HEK293T (cell line): Measurements from ENCODE around the gene PRR19.
A peak's percentile ranks its signal among the peaks of the same experiment; 100 is the strongest.

Experiments used
- CTCF ChIA-PET: fragments of 350-600 bp; formaldehyde crosslinking; extraction: SDS; loops from one replicate; lab custom pipeline; 2021; ENCODE audit warnings: antibody characterized with exemption, inconsistent platforms; lab: Yijun Ruan, JAX
- POLR2A ChIA-PET: fragments of 350-600 bp; formaldehyde crosslinking; extraction: SDS; loops from one replicate; lab custom pipeline; 2020; ENCODE audit warnings: antibody characterized with exemption, inconsistent platforms; lab: Yijun Ruan, JAX
- DNase-seq: peaks from one replicate; pipeline ENCODE4 v3.0.0; 2012; ENCODE audit warnings: mixed read lengths; ENCODE audit errors: extremely low spot score
- ARNT ChIP-seq: fragments of 450-650 bp; IDR thresholded peaks from 2 replicates; pipeline ENCODE4 v1.6.1; 2017; ENCODE audit warnings: mild to moderate bottlenecking
- BHLHE40 ChIP-seq: fragments of 450-650 bp; IDR thresholded peaks from 2 replicates; pipeline ENCODE4 v1.6.1; 2016; ENCODE audit warnings: mild to moderate bottlenecking, moderate library complexity, borderline replicate concordance
- CTBP1 ChIP-seq: fragments of 450-650 bp; IDR thresholded peaks from 2 replicates; pipeline ENCODE4 v1.6.1; 2016; ENCODE audit warnings: borderline replicate concordance
- ELF4 ChIP-seq: fragments of 450-650 bp; IDR thresholded peaks from 2 replicates; pipeline ENCODE4 v1.6.1; 2017; ENCODE audit warnings: antibody characterized with exemption
- FOXA1 ChIP-seq: fragments of 450-650 bp; IDR thresholded peaks from 2 replicates; pipeline ENCODE4 v1.6.1; 2016; ENCODE audit warnings: mild to moderate bottlenecking
- FOXK2 ChIP-seq: fragments of 450-650 bp; IDR thresholded peaks from 2 replicates; pipeline ENCODE4 v1.6.1; 2016; ENCODE audit warnings: mild to moderate bottlenecking
- FOXM1 ChIP-seq: fragments of 450-650 bp; IDR thresholded peaks from 2 replicates; pipeline ENCODE4 v1.6.1; 2017; ENCODE audit warnings: mild to moderate bottlenecking, borderline replicate concordance
- HDGF ChIP-seq: fragments of 450-650 bp; IDR thresholded peaks from 2 replicates; pipeline ENCODE4 v1.6.1; 2017; ENCODE audit warnings: antibody characterized with exemption, borderline replicate concordance
- L3MBTL2 ChIP-seq: fragments of 450-650 bp; conservative IDR thresholded peaks from 2 replicates; pipeline ENCODE4 v1.6.1; 2016; ENCODE audit warnings: mild to moderate bottlenecking
- LEF1 ChIP-seq: fragments of 450-650 bp; IDR thresholded peaks from 2 replicates; pipeline ENCODE4 v1.6.1; 2017; ENCODE audit warnings: mild to moderate bottlenecking, borderline replicate concordance
- NFRKB ChIP-seq: fragments of 450-650 bp; IDR thresholded peaks from 2 replicates; pipeline ENCODE4 v1.6.1; 2016; ENCODE audit warnings: mild to moderate bottlenecking, moderate library complexity
- PKNOX1 ChIP-seq: fragments of 450-650 bp; IDR thresholded peaks from 2 replicates; pipeline ENCODE4 v1.6.1; 2016
- SP1 ChIP-seq: fragments of 450-650 bp; IDR thresholded peaks from 2 replicates; pipeline ENCODE4 v1.6.1; 2017
- SUZ12 ChIP-seq: fragments of 450-650 bp; IDR thresholded peaks from 2 replicates; pipeline ENCODE4 v1.6.1; 2016; ENCODE audit warnings: mild to moderate bottlenecking
- TARDBP ChIP-seq: fragments of 450-650 bp; IDR thresholded peaks from 2 replicates; pipeline ENCODE4 v1.6.1; 2016
- ZNF384 ChIP-seq: fragments of 450-650 bp; IDR thresholded peaks from 2 replicates; pipeline ENCODE4 v1.6.1; 2016

Gene PRR19

GRCh38 chr19:42301646-42302203 lies at the start of gene PRR19:
Gene PRR19 (plus strand): TSS chr19:42302132. CDS start chr19:42309585, 7,453 bp downstream.
- no peak for DNase-seq
- ChIA-PET CTCF (interaction anchor here (0.6 to 0.7 kb wide), 2 partner anchors 123 to 1609 kb away, joined by 3 to 4 read pairs; no protein-coding TSS in a partner anchor), POLR2A (interaction anchor here (1.0 to 2.0 kb wide), 5 partner anchors 19 to 59 kb away, joined by 3 to 11 read pairs (median 6); no protein-coding TSS in a partner anchor)
- no peak for TF ChIP-seq ARNT
- TF ChIP-seq NFRKB: no peak
- TF ChIP-seq CTBP1: no peak
- no peak for TF ChIP-seq SP1
- TF ChIP-seq L3MBTL2: no peak
- TF ChIP-seq FOXA1: no peak
- no peak for TF ChIP-seq ELF4
- no peak for TF ChIP-seq HDGF
- no peak for TF ChIP-seq FOXK2
- no peak for TF ChIP-seq ZNF384

GRCh38 chr19:42252365-42253244 lies 49.3 kb upstream of the PRR19 start:
- no peak for DNase-seq
- TF ChIP-seq SUZ12 (no peak), BHLHE40 (no peak), ARNT (no peak), ELF4 (no peak), FOXA1 (no peak), TARDBP (no peak), NFRKB (no peak), SP1 (no peak), PKNOX1 (no peak), HDGF (no peak), ZNF384 (no peak), L3MBTL2 (no peak), LEF1 (no peak), CTBP1 (no peak), FOXM1 (no peak), FOXK2 (no peak)
- ChIA-PET POLR2A (interaction anchor here (1.5 to 2.8 kb wide), 4 partner anchors 10 to 29 kb away, joined by 3 to 12 read pairs (median 10); partner anchors contain the start of gene GSK3A), CTCF (interaction anchor here (0.6 kb wide), 1 partner anchor 144 kb away, joined by 3 read pairs; no protein-coding TSS in a partner anchor)

GRCh38 chr19:42253245-42254088 lies 48.5 kb upstream of the PRR19 start:
- DNase-seq: peak; percentile 51
- CTCF ChIA-PET: no interaction called here
- POLR2A ChIA-PET: no interaction called here
- TF ChIP-seq ARNT: no peak
- TF ChIP-seq SP1: no peak
- no peak for TF ChIP-seq ELF4
- no peak for TF ChIP-seq ZNF384
- no peak for TF ChIP-seq FOXA1
- TF ChIP-seq SUZ12: no peak
- TF ChIP-seq TARDBP: no peak
- TF ChIP-seq LEF1: no peak
- TF ChIP-seq FOXM1: no peak
- no peak for TF ChIP-seq FOXK2
- TF ChIP-seq L3MBTL2: no peak
- no peak for TF ChIP-seq NFRKB
- TF ChIP-seq BHLHE40: no peak
- TF ChIP-seq CTBP1: no peak
- no peak for TF ChIP-seq PKNOX1
- TF ChIP-seq HDGF: no peak

- peak; percentile 84 for TF ChIP-seq FOXM1
- no peak for TF ChIP-seq PKNOX1
- CTCF ChIA-PET: no interaction called here
- DNase-seq: peak; percentile 51
- POLR2A ChIA-PET: no interaction called here
Measured at GRCh38 chr19:42254089-42254849, 47.7 kb upstream of the PRR19 start.
